OCI-LY1 (cell line): ENCODE measurements around the gene PDE4D.
A peak's percentile ranks its signal among the peaks of the same experiment; 100 is the strongest.

Source experiments
- H2AFZ ChIP-seq: fragments of 200-600 bp; sonication (generic), shearing (Covaris generic); 2 replicates; pipeline ENCODE4 v1.6.0; 2014; ENCODE audit warnings: antibody characterized with exemption, mild to moderate bottlenecking, low read length
- H3F3A ChIP-seq: fragments of 200-600 bp; sonication (generic), shearing (Covaris generic); 2 replicates; pipeline ENCODE4 v1.6.0; 2014; ENCODE audit warnings: mild to moderate bottlenecking, antibody characterized with exemption, low read length, moderate library complexity; ENCODE audit not compliant: insufficient read depth
- H3K27ac ChIP-seq: fragments of 200-600 bp; sonication (generic); 2 replicates; pipeline ENCODE4 v1.5.1; 2014; ENCODE audit warnings: low read length, mixed run types, mild to moderate bottlenecking, low read depth; ENCODE audit not compliant: poor library complexity, severe bottlenecking
- H3K27me3 ChIP-seq: fragments of 200-600 bp; sonication (generic); 2 replicates; pipeline ENCODE4 v1.6.0; 2014; ENCODE audit warnings: antibody characterized with exemption, mild to moderate bottlenecking, low read length, moderate library complexity; ENCODE audit not compliant: insufficient read depth
- H3K36me3 ChIP-seq: fragments of 200-600 bp; sonication (generic); 2 replicates; pipeline ENCODE4 v1.6.1; 2014; ENCODE audit warnings: mild to moderate bottlenecking, antibody characterized with exemption, low read length, moderate library complexity, mixed read lengths; ENCODE audit not compliant: insufficient read depth
- H3K4me1 ChIP-seq: fragments of 200-600 bp; sonication (generic); 2 replicates; pipeline ENCODE4 v1.5.1; 2014; ENCODE audit warnings: mild to moderate bottlenecking, low read length, moderate library complexity; ENCODE audit not compliant: insufficient read depth, severe bottlenecking
- H3K4me2 ChIP-seq: fragments of 200-600 bp; sonication (generic), shearing (Covaris generic); 2 replicates; pipeline ENCODE4 v1.6.1; 2014; ENCODE audit warnings: low read length
- H3K4me3 ChIP-seq: fragments of 200-600 bp; sonication (generic); 2 replicates; pipeline ENCODE4 v1.5.1; 2014; ENCODE audit warnings: low read length, low read depth, mild to moderate bottlenecking, mixed read lengths; ENCODE audit not compliant: poor library complexity, severe bottlenecking
- H3K79me2 ChIP-seq: fragments of 200-600 bp; shearing (Covaris generic); 2 replicates; pipeline ENCODE4 v1.6.1; 2016; ENCODE audit warnings: mixed run types, low read length, mixed read lengths; ENCODE audit not compliant: insufficient read depth
- H3K9ac ChIP-seq: fragments of 200-600 bp; sonication (generic), shearing (Covaris generic); 2 replicates; pipeline ENCODE4 v1.6.1; 2014; ENCODE audit warnings: mild to moderate bottlenecking, low read length, mixed read lengths
- H3K9me2 ChIP-seq: fragments of 200-600 bp; sonication (generic), shearing (Covaris generic); 2 replicates; pipeline ENCODE4 v1.6.1; 2014; ENCODE audit warnings: low read depth, mild to moderate bottlenecking, low read length, mixed read lengths
- H3K9me3 ChIP-seq: fragments of 200-600 bp; shearing (Covaris generic); 2 replicates; pipeline ENCODE4 v1.6.1; 2014; ENCODE audit warnings: low read length, mixed read lengths
- H4K20me1 ChIP-seq: fragments of 200-600 bp; sonication (generic), shearing (Covaris generic); 2 replicates; pipeline ENCODE4 v1.6.0; 2016; ENCODE audit warnings: mild to moderate bottlenecking, low read length; ENCODE audit not compliant: insufficient read depth
- EZH2 ChIP-seq: fragments of 200-600 bp; sonication (generic), shearing (Covaris generic); IDR thresholded peaks from 2 replicates; pipeline ENCODE4 v1.8.0; 2017; ENCODE audit warnings: borderline replicate concordance, mixed run types, mild to moderate bottlenecking, antibody characterized with exemption, low read length, moderate library complexity, mixed read lengths
- TF ChIP-seq, protein P1 (sequence below): fragments of 200-600 bp; sonication (generic), shearing (Covaris generic); IDR thresholded peaks from 2 replicates; pipeline ENCODE4 v1.5.1; 2017; ENCODE audit warnings: mild to moderate bottlenecking, antibody characterized with exemption, low read length, moderate library complexity, mixed read lengths

Gene PDE4D

DNA sequence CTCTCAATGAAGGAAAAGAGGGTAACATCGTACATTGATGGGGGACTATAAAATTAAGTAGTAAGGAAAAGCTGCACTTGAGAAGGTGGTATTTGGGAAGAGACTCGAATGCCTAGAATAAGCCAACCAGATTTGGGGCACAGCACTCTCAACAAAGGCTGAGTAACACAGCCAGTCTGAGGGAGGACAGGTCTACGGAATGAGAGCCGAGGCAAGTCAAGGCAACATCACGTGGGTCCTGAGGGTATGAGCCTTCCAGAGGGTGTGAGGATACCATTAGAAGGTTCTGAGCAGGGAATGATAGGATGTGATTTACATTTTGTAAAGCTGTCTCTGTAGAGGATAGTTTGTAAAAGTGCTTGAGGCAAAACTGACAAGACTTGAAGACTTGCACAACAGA lies 876.6 kb downstream of the PDE4D start:
- H3K27ac ChIP-seq: no peak overlapping the region
- H3K4me1 ChIP-seq: no peaks in the 10 kb centered on the region
- no peaks in the 10 kb centered on the region for H3K79me2 ChIP-seq
- no peaks in the 10 kb centered on the region for H3K9me3 ChIP-seq
- no peaks in the 10 kb centered on the region for H3K27me3 ChIP-seq
- no peak overlapping the region for H3K9ac ChIP-seq
- no peak overlapping the region for H3K4me2 ChIP-seq
- no peaks in the 10 kb centered on the region for H4K20me1 ChIP-seq
- H3K36me3 ChIP-seq: no peaks in the 10 kb centered on the region
- no peak overlapping the region for H3K4me3 ChIP-seq
- TF ChIP-seq EZH2: no peak
- TF ChIP-seq, protein P1, sequence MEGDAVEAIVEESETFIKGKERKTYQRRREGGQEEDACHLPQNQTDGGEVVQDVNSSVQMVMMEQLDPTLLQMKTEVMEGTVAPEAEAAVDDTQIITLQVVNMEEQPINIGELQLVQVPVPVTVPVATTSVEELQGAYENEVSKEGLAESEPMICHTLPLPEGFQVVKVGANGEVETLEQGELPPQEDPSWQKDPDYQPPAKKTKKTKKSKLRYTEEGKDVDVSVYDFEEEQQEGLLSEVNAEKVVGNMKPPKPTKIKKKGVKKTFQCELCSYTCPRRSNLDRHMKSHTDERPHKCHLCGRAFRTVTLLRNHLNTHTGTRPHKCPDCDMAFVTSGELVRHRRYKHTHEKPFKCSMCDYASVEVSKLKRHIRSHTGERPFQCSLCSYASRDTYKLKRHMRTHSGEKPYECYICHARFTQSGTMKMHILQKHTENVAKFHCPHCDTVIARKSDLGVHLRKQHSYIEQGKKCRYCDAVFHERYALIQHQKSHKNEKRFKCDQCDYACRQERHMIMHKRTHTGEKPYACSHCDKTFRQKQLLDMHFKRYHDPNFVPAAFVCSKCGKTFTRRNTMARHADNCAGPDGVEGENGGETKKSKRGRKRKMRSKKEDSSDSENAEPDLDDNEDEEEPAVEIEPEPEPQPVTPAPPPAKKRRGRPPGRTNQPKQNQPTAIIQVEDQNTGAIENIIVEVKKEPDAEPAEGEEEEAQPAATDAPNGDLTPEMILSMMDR: no peak
- H2AFZ ChIP-seq: no peak overlapping the region
- H3K9me2 ChIP-seq: no peaks in the 10 kb centered on the region
- H3F3A ChIP-seq: no peaks in the 10 kb centered on the region

DNA sequence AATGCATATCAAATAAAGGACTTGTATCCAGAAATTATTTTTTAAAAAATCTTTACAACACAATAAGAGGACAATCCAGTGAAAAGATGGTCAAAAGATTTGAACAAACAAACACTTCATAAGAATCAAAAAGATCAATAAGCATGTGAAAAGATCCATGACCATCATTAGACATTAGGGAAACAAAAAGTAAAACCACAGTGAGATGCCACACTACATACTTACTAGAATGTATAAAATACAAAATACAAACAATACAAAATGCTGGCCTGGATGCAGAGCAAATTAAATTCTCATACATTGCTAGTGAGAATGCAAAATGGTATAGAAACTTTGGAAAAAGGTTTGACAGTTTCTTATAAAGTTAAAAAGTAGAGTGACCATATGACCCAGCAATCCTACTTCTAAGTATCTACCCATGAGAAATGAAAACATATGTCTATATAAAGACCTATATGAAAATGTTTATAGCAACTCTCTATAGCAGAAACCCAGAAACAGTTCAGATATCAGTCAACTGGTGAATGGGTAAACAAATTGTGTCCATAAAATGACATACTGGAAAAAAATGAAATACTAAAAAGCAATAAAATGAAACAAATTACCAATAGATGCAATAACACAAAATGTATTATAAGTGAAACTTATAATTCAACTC lies 884.6 kb downstream of the PDE4D start:
- no peak overlapping the region for H3K27ac ChIP-seq
- no peaks in the 10 kb centered on the region for H4K20me1 ChIP-seq
- no peaks in the 10 kb centered on the region for H3K9me3 ChIP-seq
- H3K36me3 ChIP-seq: no peaks in the 10 kb centered on the region
- TF ChIP-seq, protein P1: no peak
- no peak for TF ChIP-seq EZH2
- no peaks in the 10 kb centered on the region for H3K27me3 ChIP-seq
- no peak overlapping the region for H2AFZ ChIP-seq
- no peak overlapping the region for H3K4me2 ChIP-seq
- H3K4me1 ChIP-seq: no peaks in the 10 kb centered on the region
- H3K9ac ChIP-seq: no peak overlapping the region
- H3K79me2 ChIP-seq: no peaks in the 10 kb centered on the region
- H3F3A ChIP-seq: no peaks in the 10 kb centered on the region
- no peak overlapping the region for H3K4me3 ChIP-seq
- no peaks in the 10 kb centered on the region for H3K9me2 ChIP-seq

DNA sequence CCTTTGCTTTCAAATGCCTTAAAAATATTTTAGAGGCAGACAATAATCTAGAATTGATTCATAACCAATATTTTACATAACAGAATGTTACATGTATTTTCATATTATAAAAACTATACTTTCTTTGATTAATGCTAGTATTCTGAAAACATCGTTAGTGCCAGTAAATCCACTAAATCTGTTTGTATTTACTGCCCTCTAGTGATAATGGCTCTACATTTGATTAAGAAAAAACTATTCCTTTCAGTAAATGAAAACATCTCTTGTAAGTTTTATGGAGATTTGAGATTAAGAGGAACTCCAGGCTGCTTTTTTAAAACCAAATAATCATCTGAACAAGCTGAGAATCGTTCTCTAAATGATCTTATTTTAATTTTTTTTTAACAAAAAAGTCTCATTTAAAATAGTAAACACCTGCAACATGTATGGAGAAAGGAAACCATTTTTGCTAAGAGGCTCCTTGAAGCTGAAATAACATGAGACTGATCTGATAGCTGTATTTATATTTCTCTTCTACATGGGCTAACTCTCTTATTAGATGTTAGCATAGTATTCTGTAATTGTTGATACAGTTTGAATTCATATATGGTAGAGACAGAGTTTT lies 886.0 kb downstream of the PDE4D start:
- Histone ChIP-seq H3K27me3 (no peaks in the 10 kb centered on the region), H3K4me3 (no peak overlapping the region), H3K27ac (no peak overlapping the region), H3K36me3 (no peaks in the 10 kb centered on the region), H3K4me1 (no peaks in the 10 kb centered on the region), H3F3A (no peaks in the 10 kb centered on the region), H3K9me2 (no peaks in the 10 kb centered on the region), H3K4me2 (no peak overlapping the region), H3K79me2 (no peaks in the 10 kb centered on the region), H4K20me1 (no peaks in the 10 kb centered on the region), H2AFZ (no peak overlapping the region), H3K9me3 (no peaks in the 10 kb centered on the region), H3K9ac (no peak overlapping the region)
- no peak for TF ChIP-seq EZH2
- TF ChIP-seq, protein P1: peak; percentile 34; the same call in 1 of the 2 replicates
